ENCODE results near the gene COL13A1.

The COL13A1 gene

GRCh38 chr10:69880301-69881081, 78.8 kb downstream of the COL13A1 start:
- no peak overlapping the region for H3K27ac ChIP-seq (ENCODE audit: poor library complexity, severe bottlenecking)
- H3K9me3 ChIP-seq (ENCODE audit: severe bottlenecking) = no peaks in the 10 kb centered on the region
- DNase-seq (ENCODE audit: low spot score) = no peak
- no peak overlapping the region for H3K4me3 ChIP-seq (ENCODE audit: severe bottlenecking)
- no peak for TF ChIP-seq CTCF (IDR thresholded peaks at IDR 0.05; ENCODE audit: poor library complexity, severe bottlenecking)
- no peaks in the 10 kb centered on the region for H3K4me1 ChIP-seq (ENCODE audit: insufficient read depth, poor library complexity, severe bottlenecking)
- ATAC-seq (ENCODE audit: low read depth) = no peak
- H3K27me3 ChIP-seq (ENCODE audit: insufficient read depth, poor library complexity, severe bottlenecking) = no peaks in the 10 kb centered on the region
- no peaks in the 10 kb centered on the region for H3K36me3 ChIP-seq (ENCODE audit: low read depth)

- Histone ChIP-seq H3K9me3 (ENCODE audit: severe bottlenecking) (no peaks in the 10 kb centered on the region), H3K27me3 (ENCODE audit: insufficient read depth, poor library complexity, severe bottlenecking) (no peaks in the 10 kb centered on the region), H3K36me3 (ENCODE audit: low read depth) (no peaks in the 10 kb centered on the region), H3K4me1 (ENCODE audit: insufficient read depth, poor library complexity, severe bottlenecking) (no peaks in the 10 kb centered on the region), H3K27ac (ENCODE audit: poor library complexity, severe bottlenecking) (no peak overlapping the region), H3K4me3 (ENCODE audit: severe bottlenecking) (no peak overlapping the region)
- no peak for TF ChIP-seq CTCF (IDR thresholded peaks at IDR 0.05; ENCODE audit: poor library complexity, severe bottlenecking)
- no peak for DNase-seq (ENCODE audit: low spot score)
- no peak for ATAC-seq (ENCODE audit: low read depth)
Observed at GRCh38 chr10:69881202-69881601, 79.5 kb downstream of the COL13A1 start.

GRCh38 chr10:69883310-69884023, 81.8 kb downstream of the COL13A1 start:
- Histone ChIP-seq H3K9me3 (ENCODE audit: severe bottlenecking) (no peaks in the 10 kb centered on the region), H3K4me3 (ENCODE audit: severe bottlenecking) (no peak overlapping the region), H3K27me3 (ENCODE audit: insufficient read depth, poor library complexity, severe bottlenecking) (no peaks in the 10 kb centered on the region), H3K4me1 (ENCODE audit: insufficient read depth, poor library complexity, severe bottlenecking) (no peaks in the 10 kb centered on the region), H3K36me3 (ENCODE audit: low read depth) (no peaks in the 10 kb centered on the region), H3K27ac (ENCODE audit: poor library complexity, severe bottlenecking) (no peak overlapping the region)
- DNase-seq (ENCODE audit: low spot score) (no peak), ATAC-seq (ENCODE audit: low read depth) (peak; percentile 80)
- peak; percentile 50 for TF ChIP-seq CTCF (IDR thresholded peaks at IDR 0.05; ENCODE audit: poor library complexity, severe bottlenecking)

GRCh38 chr10:69884024-69884367, 82.3 kb downstream of the COL13A1 start:
- DNase-seq (ENCODE audit: low spot score) (no peak), ATAC-seq (ENCODE audit: low read depth) (no peak)
- Histone ChIP-seq H3K27ac (ENCODE audit: poor library complexity, severe bottlenecking) (no peak overlapping the region), H3K27me3 (ENCODE audit: insufficient read depth, poor library complexity, severe bottlenecking) (no peaks in the 10 kb centered on the region), H3K36me3 (ENCODE audit: low read depth) (no peaks in the 10 kb centered on the region), H3K9me3 (ENCODE audit: severe bottlenecking) (no peaks in the 10 kb centered on the region), H3K4me3 (ENCODE audit: severe bottlenecking) (no peak overlapping the region), H3K4me1 (ENCODE audit: insufficient read depth, poor library complexity, severe bottlenecking) (no peaks in the 10 kb centered on the region)
- TF ChIP-seq CTCF (IDR thresholded peaks at IDR 0.05; ENCODE audit: poor library complexity, severe bottlenecking) = no peak

- H3K27me3 ChIP-seq (ENCODE audit: insufficient read depth, poor library complexity, severe bottlenecking) = no peaks in the 10 kb centered on the region
- H3K4me1 ChIP-seq (ENCODE audit: insufficient read depth, poor library complexity, severe bottlenecking) = no peaks in the 10 kb centered on the region
- DNase-seq (ENCODE audit: low spot score) = no peak
- H3K27ac ChIP-seq (ENCODE audit: poor library complexity, severe bottlenecking) = no peak overlapping the region
- no peak overlapping the region for H3K4me3 ChIP-seq (ENCODE audit: severe bottlenecking)
- no peak for TF ChIP-seq CTCF (IDR thresholded peaks at IDR 0.05; ENCODE audit: poor library complexity, severe bottlenecking)
- no peak for ATAC-seq (ENCODE audit: low read depth)
- no peaks in the 10 kb centered on the region for H3K36me3 ChIP-seq (ENCODE audit: low read depth)
- H3K9me3 ChIP-seq (ENCODE audit: severe bottlenecking) = no peaks in the 10 kb centered on the region
Observed at GRCh38 chr10:69884686-69885085, 83.0 kb downstream of the COL13A1 start.
